ENCODE data around the gene TEDC1. TPM values are rescaled to one million over a fixed set of nuclear protein-coding genes. Genes with fewer than 3 reads are reported as not detected.

The TEDC1 gene
- total and polyA plus RNA-seq, 5 donors: 5.2 to 6.9 (median 5.9) TPM

DNA sequence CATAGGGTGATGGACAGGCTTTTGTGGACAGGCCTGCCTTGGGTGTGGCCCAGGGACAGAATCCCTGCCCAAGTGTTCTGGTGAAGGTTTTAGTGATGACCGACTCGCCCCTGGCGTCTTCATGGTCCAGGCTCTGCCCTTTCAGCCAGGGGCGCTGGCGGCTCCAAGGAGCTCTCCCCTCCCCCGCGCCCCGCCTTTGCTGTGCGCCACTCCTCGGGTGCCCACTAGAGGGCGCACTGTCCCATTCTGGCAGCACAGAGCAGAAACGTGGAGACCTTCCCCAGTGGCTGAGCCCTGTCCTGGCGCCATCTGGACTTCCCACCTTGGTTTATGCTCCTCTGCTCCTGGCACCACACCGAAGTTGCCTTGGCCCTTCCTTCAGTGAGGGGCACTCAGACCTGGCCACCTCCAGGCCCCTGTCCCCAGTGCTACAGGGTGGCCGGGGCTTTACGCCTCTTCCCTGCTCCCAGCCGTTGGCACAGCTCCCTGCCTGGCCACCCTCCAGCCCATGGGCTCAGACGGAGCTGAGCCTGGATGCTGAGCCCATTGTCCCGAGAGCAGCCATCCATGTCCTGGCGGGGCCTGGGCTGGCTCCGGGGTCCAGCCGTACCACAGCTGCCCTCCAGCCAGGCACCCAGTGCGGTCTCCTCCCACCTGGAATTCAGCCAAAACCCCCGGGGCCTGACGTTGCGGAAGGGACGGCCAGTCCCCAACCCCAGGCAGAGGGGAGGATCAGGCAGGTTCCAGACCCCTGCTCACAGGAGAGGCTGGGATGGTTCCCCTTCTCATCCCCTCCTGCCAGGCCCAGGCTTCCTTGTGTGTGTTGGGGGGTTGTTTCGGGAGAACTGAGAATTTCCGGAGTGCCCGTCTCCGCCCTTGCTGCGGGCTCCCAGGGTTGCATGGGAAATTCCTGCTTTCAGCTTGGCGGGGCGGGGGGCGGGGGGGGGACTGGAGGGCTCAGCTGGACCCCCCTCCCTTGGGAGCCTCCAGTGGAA, 9.9 kb upstream of the TEDC1 start:
- DNase-seq (peak; percentile 89 to 96 (median 96)), ATAC-seq (peak; percentile 61 to 66)
- Histone ChIP-seq H3K4me1 (ENCODE audit: control insufficient read depth, insufficient read depth, low read length) (peaks cover 20% of the 10 kb centered on the region), H3K27ac (ENCODE audit: low read length) (peak overlapping the region; percentile 95), H3K9me3 (ENCODE audit: control insufficient read depth, low read length) (no peaks in the 10 kb centered on the region), H3K27me3 (ENCODE audit: control insufficient read depth, insufficient read depth) (no peaks in the 10 kb centered on the region), H3K4me3 (ENCODE audit: low read length) (peak overlapping the region; percentile 5)
- under 1% methylated on average over 35 of the region's 35 CpGs for WGBS
- intact Hi-C loops (cut with DNase I): loop anchor here in 2 of 4 donors (10.0 kb wide), 2 partner anchors 106 to 276 kb away; no protein-coding TSS in a partner anchor

DNA sequence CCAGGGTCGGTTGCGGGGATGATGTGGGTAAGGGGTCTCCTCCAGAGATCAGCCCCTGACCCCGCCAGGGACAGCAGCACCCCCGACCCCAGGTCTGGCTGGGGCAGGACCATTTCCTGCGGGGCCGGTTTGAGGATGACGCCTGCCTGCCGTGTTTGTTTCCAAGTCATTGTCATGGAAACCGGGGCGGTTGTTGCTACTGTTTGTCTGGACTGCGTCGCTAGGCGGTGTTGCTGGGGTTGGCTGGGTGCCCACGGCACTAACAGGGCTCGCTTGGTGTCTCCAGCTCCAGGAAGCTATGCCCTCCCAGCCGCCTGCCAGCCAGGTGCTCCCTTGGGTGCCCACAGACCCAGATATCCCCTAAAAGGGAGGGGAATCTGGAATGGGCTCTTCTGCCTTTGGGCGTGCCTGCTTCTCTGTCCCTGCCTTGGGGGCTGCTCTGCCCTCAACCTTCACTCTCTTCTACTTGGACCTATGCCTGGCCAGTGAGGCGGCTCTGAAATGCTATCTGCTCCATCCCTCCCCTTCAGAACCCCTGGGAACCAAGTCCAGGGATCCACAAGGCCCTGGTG, 9.1 kb upstream of the TEDC1 start:
- DNase-seq (peak; percentile 97 to 98 (median 98)), ATAC-seq (peak; percentile 43 to 61)
- no peaks in the 10 kb centered on the region for H3K27me3 ChIP-seq (ENCODE audit: control insufficient read depth, insufficient read depth)
- intact Hi-C loops (cut with DNase I): loop anchor here in 2 of 4 donors (10.0 kb wide), 2 partner anchors 107 to 277 kb away; no protein-coding TSS in a partner anchor
- H3K27ac ChIP-seq (ENCODE audit: low read length): peak overlapping the region; percentile 84
- WGBS: 2% methylated on average over 18 of the region's 18 CpGs
- peak overlapping the region; percentile 5 for H3K4me3 ChIP-seq (ENCODE audit: low read length)
- H3K4me1 ChIP-seq (ENCODE audit: control insufficient read depth, insufficient read depth, low read length): peaks cover 22% of the 10 kb centered on the region
- no peaks in the 10 kb centered on the region for H3K9me3 ChIP-seq (ENCODE audit: control insufficient read depth, low read length)

DNA sequence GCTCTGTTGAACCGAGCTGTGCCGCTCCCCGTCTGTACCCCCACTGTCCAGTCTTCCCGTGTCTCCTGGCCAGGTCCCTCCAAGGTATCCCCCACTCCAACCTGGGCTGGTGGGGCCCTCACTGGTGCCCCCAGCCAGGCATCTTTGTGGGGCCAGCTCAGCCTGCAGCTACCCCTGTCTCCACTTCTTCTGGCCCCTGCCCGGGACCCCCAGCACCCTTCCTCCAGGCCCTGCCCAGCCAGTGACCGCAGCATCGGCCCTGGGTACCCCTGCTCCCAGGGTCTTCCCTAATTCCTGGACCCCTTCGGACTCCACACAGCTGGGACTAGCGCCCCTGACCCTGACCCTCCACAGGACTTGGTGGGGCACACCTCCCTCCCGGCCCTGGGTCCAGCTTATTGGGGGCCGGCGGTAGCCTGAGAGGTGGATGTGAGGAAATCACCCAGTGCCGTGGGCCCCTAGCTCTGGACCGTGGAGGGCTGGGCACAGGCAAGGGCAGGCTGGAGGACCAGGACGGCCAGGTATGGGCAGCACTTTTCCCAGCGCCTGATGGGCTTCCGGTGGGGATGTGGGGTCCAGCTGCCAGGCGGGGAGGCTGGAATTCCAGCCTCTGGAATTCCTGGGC, 8.4 kb upstream of the TEDC1 start:
- WGBS: 58% methylated on average over 18 of the region's 18 CpGs
- H3K4me3 ChIP-seq (ENCODE audit: low read length): no peak overlapping the region

DNA sequence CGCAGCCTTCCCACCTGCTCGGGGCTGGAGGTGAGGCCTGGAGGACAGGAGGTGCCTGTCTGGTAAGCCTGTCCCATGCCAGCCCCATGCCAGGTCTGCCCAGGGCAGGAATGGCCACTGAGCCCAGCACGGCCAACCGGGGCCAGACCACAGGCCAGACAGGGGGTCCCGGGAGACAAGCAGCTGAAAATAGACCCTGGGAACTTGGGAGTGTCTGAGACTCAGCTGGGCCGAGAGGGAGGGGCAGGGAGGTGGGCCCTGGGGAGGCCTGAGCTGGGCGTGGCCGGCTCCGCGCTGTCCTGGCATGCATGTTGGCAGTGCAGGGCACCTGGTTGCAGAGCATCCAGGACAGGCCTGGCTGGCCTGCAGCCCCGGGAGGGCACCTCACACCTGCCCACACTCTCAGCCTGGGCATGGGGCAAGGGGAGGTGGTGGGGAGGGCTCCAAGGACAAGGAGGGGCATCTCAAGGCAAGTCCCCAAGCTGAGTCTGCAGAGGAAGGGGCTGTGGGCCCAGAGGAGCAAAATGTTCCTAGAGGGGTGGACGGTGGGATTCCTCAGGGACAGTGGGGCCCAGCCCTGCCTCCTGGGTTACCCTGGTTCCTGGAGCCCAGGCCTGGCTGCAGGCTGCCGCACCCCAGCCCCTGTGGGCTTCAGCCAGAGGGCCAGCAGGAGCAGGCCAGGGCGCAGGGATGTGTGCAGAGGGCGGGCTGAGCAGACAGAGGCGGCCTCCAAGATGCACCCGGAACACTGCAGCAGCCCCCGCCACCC, 7.6 kb upstream of the TEDC1 start:
- Histone ChIP-seq H3K27ac (ENCODE audit: low read length) (peak overlapping the region; percentile 84), H3K9me3 (ENCODE audit: control insufficient read depth, low read length) (no peaks in the 10 kb centered on the region), H3K27me3 (ENCODE audit: control insufficient read depth, insufficient read depth) (no peaks in the 10 kb centered on the region), H3K4me1 (ENCODE audit: control insufficient read depth, insufficient read depth, low read length) (peaks cover 22% of the 10 kb centered on the region), H3K4me3 (ENCODE audit: low read length) (no peak overlapping the region)
- intact Hi-C loops (cut with DNase I): loop anchor here in 2 of 4 donors (10.0 kb wide), 2 partner anchors 109 to 279 kb away; no protein-coding TSS in a partner anchor
- WGBS: 52% methylated on average over 18 of the region's 18 CpGs
- no peak for ATAC-seq
- peak; percentile 44 to 83 (median 69) for DNase-seq

More for the DNA sequence above, 8.4 kb upstream of the TEDC1 start:
- DNase-seq: peak in 2 of 3 donors; percentile 42 to 69
- Histone ChIP-seq H3K9me3 (ENCODE audit: control insufficient read depth, low read length) (no peaks in the 10 kb centered on the region), H3K4me1 (ENCODE audit: control insufficient read depth, insufficient read depth, low read length) (peaks cover 22% of the 10 kb centered on the region), H3K27me3 (ENCODE audit: control insufficient read depth, insufficient read depth) (no peaks in the 10 kb centered on the region), H3K27ac (ENCODE audit: low read length) (peak overlapping the region; percentile 84)
- no peak for ATAC-seq
- intact Hi-C loops (cut with DNase I): loop anchor here in 2 of 4 donors (10.0 kb wide), 2 partner anchors 108 to 278 kb away; no protein-coding TSS in a partner anchor

DNA sequence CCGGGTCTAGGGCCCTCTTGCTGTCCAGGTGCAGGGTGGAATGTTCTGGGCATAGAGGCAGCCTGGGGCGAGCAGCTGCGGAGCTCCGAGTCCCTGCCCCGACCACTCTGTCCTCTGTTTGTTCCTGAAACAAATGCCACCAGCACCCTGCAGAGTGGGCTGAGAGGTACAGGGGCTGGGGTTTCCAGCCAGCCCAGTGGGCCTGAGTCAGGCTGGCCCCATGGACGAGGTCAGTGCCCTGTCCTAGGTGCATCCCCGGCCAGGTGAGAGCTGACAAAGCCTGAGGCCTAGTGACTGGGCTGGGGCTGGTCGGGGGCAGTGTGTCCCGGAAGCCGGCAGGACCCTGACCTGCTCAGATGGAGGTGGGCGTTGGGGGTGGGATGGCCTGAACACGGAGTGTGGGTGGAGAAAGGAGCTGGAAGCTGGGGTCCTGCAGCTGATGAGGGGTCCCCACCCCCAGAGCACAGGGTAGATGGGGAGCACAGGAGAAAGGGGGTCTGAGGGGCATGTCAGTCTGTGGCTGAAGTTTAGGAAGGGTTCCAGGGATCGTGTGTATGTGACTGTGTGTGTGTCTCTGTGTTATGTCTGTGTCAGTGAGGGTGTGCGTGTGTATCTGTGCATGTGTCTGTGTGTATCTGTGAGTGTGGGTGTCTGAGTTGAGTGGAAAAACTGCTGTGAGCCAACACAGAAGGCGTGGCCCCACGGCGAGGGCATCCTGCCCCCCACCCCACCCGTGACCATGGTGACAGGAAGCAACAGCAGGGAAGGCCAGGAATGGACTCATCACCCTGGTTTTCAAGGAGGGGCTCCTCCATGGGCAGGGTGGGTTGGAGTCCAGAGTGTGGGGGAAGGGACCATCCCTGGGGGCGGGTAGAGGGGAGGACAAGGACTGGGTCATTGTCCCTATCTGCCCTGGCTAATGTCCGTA, 6.7 kb upstream of the TEDC1 start:
- 44% methylated on average over 20 of the region's 20 CpGs for WGBS
- no peaks in the 10 kb centered on the region for H3K27me3 ChIP-seq (ENCODE audit: control insufficient read depth, insufficient read depth)
- H3K27ac ChIP-seq (ENCODE audit: low read length): peak overlapping the region; percentile 53
- H3K9me3 ChIP-seq (ENCODE audit: control insufficient read depth, low read length): no peaks in the 10 kb centered on the region
- no peak overlapping the region for H3K4me3 ChIP-seq (ENCODE audit: low read length)
- H3K4me1 ChIP-seq (ENCODE audit: control insufficient read depth, insufficient read depth, low read length): peaks cover 22% of the 10 kb centered on the region
- DNase-seq: peak; percentile 84 to 89 (median 89)
- ATAC-seq: peak in 1 of 2 donors; percentile 2
- intact Hi-C loops (cut with DNase I): loop anchor here in 2 of 4 donors (10.0 kb wide), 2 partner anchors 110 to 280 kb away; no protein-coding TSS in a partner anchor

DNA sequence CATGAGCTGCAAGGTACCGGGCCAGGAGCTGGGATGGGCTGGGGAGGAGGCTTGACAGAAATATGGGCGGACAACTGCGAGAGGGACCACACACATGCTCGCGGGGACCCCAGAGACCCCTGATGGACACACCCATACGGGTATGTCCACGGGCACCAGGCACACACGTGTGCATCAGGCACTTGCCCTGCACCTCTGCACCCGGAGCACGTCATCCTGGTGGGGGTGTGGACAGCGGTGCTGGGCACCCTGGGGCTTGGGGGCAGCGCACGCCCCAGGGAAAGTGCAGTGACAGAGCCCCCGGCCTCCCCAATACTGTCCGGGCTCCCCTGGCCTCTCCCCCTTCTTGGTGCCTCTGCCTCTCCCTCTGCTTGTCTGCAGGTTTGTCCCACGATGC, 6.1 kb upstream of the TEDC1 start:
- Histone ChIP-seq H3K4me3 (ENCODE audit: low read length) (no peak overlapping the region), H3K27me3 (ENCODE audit: control insufficient read depth, insufficient read depth) (no peaks in the 10 kb centered on the region), H3K27ac (ENCODE audit: low read length) (peak overlapping the region; percentile 58), H3K9me3 (ENCODE audit: control insufficient read depth, low read length) (no peaks in the 10 kb centered on the region), H3K4me1 (ENCODE audit: control insufficient read depth, insufficient read depth, low read length) (peaks cover 22% of the 10 kb centered on the region)
- ATAC-seq (no peak), DNase-seq (no peak)
- 69% methylated on average over 16 of the region's 16 CpGs for WGBS
- intact Hi-C loops (cut with DNase I): loop anchor here (5.0 to 10.0 kb wide), 5 partner anchors 38 to 280 kb away; partner anchors contain the start of gene MTA1 (in 1 of the 4)

DNA sequence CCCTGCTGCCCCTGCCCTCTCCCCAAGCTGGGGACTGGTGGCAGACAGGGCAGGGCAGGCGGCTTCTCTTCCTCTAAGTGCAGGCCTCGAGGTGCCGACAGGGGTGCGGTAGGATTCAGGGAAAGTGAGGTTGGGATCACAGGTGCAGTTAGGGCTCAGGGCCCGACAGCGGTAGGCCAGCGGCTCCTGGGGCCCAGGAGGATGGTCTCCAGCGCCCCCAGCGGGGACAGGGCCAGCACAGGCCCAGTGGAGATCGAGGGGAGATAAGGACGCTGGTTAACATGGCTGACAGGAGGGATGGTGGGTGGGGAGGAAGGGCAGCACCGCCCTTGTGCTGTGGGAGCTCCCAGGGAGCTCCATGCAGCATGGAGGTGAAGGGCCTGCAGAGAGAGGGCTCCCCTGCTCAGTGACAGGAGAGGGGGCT, 5.3 kb upstream of the TEDC1 start:
- H3K27ac ChIP-seq (ENCODE audit: low read length): peak overlapping the region; percentile 58
- H3K4me1 ChIP-seq (ENCODE audit: control insufficient read depth, insufficient read depth, low read length): peaks cover 22% of the 10 kb centered on the region
- 38% methylated on average over 12 of the region's 12 CpGs for WGBS
- no peak for ATAC-seq
- H3K9me3 ChIP-seq (ENCODE audit: control insufficient read depth, low read length): no peaks in the 10 kb centered on the region
- DNase-seq: peak; percentile 45 to 85 (median 76)
- H3K4me3 ChIP-seq (ENCODE audit: low read length): no peak overlapping the region
- H3K27me3 ChIP-seq (ENCODE audit: control insufficient read depth, insufficient read depth): no peaks in the 10 kb centered on the region
- intact Hi-C loops (cut with DNase I): loop anchor here (5.0 to 10.0 kb wide), 5 partner anchors 38 to 281 kb away; partner anchors contain the start of gene MTA1 (in 1 of the 4)

DNA sequence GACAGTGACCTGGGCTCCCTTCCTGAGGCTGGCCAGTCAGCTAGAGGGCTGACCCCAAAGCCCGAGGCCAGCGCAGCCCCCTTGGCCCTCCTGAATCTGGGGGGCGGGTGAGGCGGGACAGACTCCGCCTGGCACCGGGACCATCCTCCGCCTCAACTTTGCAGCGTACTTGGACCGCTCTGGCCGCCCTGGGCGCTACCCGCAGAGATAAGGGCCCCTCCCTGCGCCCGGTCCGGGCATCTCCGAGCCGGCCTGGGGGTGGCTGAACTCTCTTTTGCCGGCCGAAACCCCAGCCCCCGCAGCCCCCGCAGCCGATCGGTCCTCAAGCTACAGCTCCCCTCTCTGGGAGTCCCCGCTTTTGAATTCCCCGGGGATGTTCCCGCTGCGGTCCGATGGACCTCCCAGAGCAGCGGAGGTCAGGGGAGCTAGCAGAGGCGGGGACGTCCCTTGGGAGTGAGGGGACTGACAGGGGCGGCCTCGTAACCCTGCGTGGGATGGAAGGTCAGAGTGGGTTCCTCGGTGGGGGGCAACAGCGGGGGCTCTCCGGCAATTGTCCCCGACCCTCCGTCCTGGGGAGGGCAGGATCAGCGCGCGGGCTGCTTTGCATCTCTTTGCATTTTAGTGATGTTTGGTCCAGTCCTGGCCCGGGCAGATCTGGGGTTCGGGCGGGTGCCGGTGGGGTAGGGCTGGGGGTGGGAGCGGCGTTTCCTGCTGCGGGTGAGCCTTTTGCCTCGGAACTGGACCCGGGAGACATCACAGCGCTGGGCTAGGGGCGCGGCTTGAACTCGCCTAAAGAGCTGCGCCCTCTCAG, 4.7 kb upstream of the TEDC1 start, which contains the start of gene CRIP1:
Gene CRIP1, plus strand, starts transcription at position 724 of the 811 bp plus-strand sequence. CDS start 374 bp downstream, outside the sequence.
- Histone ChIP-seq H3K4me1 (ENCODE audit: control insufficient read depth, insufficient read depth, low read length) (peaks cover 22% of the 10 kb centered on the region), H3K27ac (ENCODE audit: low read length) (peak within 1 kb of the TSS; percentile 58), H3K27me3 (ENCODE audit: control insufficient read depth, insufficient read depth) (no peaks in the 10 kb centered on the region), H3K9me3 (ENCODE audit: control insufficient read depth, low read length) (no peaks in the 10 kb centered on the region), H3K4me3 (ENCODE audit: low read length) (peak within 1 kb of the TSS; percentile 45)
- WGBS: 6% methylated on average over 56 of the region's 56 CpGs
- peak; percentile 53 to 83 (median 78) for DNase-seq
- no peak for ATAC-seq
- intact Hi-C loops (cut with DNase I): loop anchor here (5.0 to 10.0 kb wide), 5 partner anchors 39 to 282 kb away; partner anchors contain the start of gene MTA1 (in 1 of the 4)

Data from right cardiac atrium (tissue), 5 donors.